Lung (tissue), 12 donors: ENCODE measurements around the gene THRSP. TPM values are rescaled to one million over a fixed set of nuclear protein-coding genes. Genes with fewer than 3 reads are reported as not detected.
A peak's percentile ranks its signal among the peaks of the same experiment; 100 is the strongest.
"Not testable (repeated sequence)": the region's sequence is repeated elsewhere in the genome, so short reads cannot be mapped to it uniquely, and the experiment has no call there.

Source experiments
- ATAC-seq: fragments of 200-7000 bp; cut with Tn5 transposase; one replicate; pipeline ENCODE4 v1.9.1; 2020; ENCODE audit warnings: moderate number of reproducible peaks; ENCODE audit not compliant: insufficient read depth, low FRiP score
- DNase-seq, 3 donors: peaks; one replicate each; pipeline ENCODE4 v3.0.0-alpha.2; 2013 to 2017
- H3K27ac ChIP-seq, 2 donors: one replicate each; pipeline ENCODE4 v1.5.1; 2013; ENCODE audit warnings: mild to moderate bottlenecking in 2 of 2, moderate library complexity in 2 of 2, control low read depth in 1 of 2, inconsistent platforms in 1 of 2, low read depth in 1 of 2, low read length in 1 of 2
- H3K27me3 ChIP-seq, 3 donors: one replicate each; pipeline ENCODE4 v1.5.1; 2013; ENCODE audit warnings: low read length in 2 of 3; ENCODE audit not compliant: control insufficient read depth in 3 of 3, insufficient read depth in 3 of 3
- H3K36me3 ChIP-seq, 4 donors: one replicate each; pipeline ENCODE4 v1.5.1; 2013; ENCODE audit warnings: low read length in 4 of 4, mild to moderate bottlenecking in 1 of 4, moderate library complexity in 1 of 4; ENCODE audit not compliant: control insufficient read depth in 4 of 4, insufficient read depth in 4 of 4
- H3K4me1 ChIP-seq, 5 donors: one replicate each; pipeline ENCODE4 v1.5.1; 2013; ENCODE audit warnings: low read length in 5 of 5, mild to moderate bottlenecking in 2 of 5, moderate library complexity in 1 of 5; ENCODE audit not compliant: control insufficient read depth in 5 of 5, insufficient read depth in 5 of 5
- H3K4me3 ChIP-seq: one replicate; pipeline ENCODE4 v1.5.1; 2013; ENCODE audit warnings: mild to moderate bottlenecking, control low read depth, moderate library complexity
- H3K9ac ChIP-seq, 2 donors: one replicate each; pipeline ENCODE4 v1.5.1; 2013; ENCODE audit warnings: low read length in 2 of 2, control low read depth in 1 of 2; ENCODE audit not compliant: insufficient read depth in 1 of 2
- H3K9me3 ChIP-seq, 4 donors: one replicate each; pipeline ENCODE4 v1.5.1; 2013; ENCODE audit warnings: low read length in 3 of 4, mild to moderate bottlenecking in 1 of 4, moderate library complexity in 1 of 4; ENCODE audit not compliant: control insufficient read depth in 4 of 4, insufficient read depth in 3 of 4
- WGBS, 2 donors: extraction: QIAGEN DNeasy Blood & Tissue Kit; methylation state at CpG; one replicate each; pipeline ENCODE4 v1.1.7; 2013; 5-methylcytosine and 5-hydroxymethylcytosine counted together
- polyA plus RNA-seq, 2 donors: library from polyadenylated mRNA; stranded (reverse); fragments of 200-250 nt; gene quantifications; one replicate each; pipeline ENCODE4 v1.2.1, GENCODE V29; 2013
- total RNA-seq, 2 donors: library from RNA; depleted of rRNA in 1 of 2; stranded (reverse); fragments of >200 nt in 1 of 2; gene quantifications; one replicate each; pipeline ENCODE4 v1.2.1, GENCODE V29; 2014 to 2021
- TF ChIP-seq, protein P1 (sequence below): IDR thresholded peaks from 2 replicates; pipeline ENCODE4 v1.5.1; 2012; ENCODE audit warnings: mild to moderate bottlenecking; ENCODE audit errors: control extremely low read depth, extremely low read depth
- donor health status: control.
- donor health status: control.
- donor health status: Bipolar disorder and iron deficiency.
- donor health status: healthy.
- donor health status: DM: yes; HTN: yes; CAD: no.

THRSP gene
- total and polyA plus RNA-seq, 4 donors = 0.03 to 0.12 TPM; not detected in 2

DNA sequence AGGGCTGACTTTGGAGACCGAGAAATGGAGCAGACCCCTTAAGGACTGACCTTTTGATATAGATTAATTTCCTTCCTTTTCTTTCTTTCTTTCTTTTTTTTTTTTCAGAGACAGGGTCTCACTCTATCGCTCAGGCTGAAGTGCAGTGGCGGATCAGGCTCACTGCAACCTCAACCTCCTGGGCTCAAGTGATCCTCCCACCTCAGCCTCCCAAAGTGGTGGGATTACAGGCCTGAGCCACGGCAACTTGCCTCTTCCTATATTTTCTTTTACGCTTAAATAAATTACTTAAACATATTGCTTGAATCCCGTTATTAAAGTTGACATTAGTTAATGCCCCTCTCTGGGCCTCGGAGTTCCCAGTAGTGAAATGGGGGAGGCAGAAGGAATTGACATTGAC is 40.2 kb upstream of the THRSP start:
- H3K9ac ChIP-seq = peak overlapping the region in 1 of 2 donors; percentile 45
- no peak for ATAC-seq
- no peaks in the 10 kb centered on the region for H3K27me3 ChIP-seq
- peak overlapping the region in 1 of 2 donors; percentile 81 for H3K27ac ChIP-seq
- TF ChIP-seq, protein P1, sequence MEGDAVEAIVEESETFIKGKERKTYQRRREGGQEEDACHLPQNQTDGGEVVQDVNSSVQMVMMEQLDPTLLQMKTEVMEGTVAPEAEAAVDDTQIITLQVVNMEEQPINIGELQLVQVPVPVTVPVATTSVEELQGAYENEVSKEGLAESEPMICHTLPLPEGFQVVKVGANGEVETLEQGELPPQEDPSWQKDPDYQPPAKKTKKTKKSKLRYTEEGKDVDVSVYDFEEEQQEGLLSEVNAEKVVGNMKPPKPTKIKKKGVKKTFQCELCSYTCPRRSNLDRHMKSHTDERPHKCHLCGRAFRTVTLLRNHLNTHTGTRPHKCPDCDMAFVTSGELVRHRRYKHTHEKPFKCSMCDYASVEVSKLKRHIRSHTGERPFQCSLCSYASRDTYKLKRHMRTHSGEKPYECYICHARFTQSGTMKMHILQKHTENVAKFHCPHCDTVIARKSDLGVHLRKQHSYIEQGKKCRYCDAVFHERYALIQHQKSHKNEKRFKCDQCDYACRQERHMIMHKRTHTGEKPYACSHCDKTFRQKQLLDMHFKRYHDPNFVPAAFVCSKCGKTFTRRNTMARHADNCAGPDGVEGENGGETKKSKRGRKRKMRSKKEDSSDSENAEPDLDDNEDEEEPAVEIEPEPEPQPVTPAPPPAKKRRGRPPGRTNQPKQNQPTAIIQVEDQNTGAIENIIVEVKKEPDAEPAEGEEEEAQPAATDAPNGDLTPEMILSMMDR = no peak
- no peaks in the 10 kb centered on the region for H3K36me3 ChIP-seq
- no peaks in the 10 kb centered on the region for H3K9me3 ChIP-seq
- H3K4me1 ChIP-seq = peaks cover 0 to 28% (median 5%) of the 10 kb centered on the region in 5 donors
- 74 to 85% methylated on average over 7 of the region's 7 CpGs for WGBS, 2 donors
- H3K4me3 ChIP-seq = no peak overlapping the region
- no peak for DNase-seq

DNA sequence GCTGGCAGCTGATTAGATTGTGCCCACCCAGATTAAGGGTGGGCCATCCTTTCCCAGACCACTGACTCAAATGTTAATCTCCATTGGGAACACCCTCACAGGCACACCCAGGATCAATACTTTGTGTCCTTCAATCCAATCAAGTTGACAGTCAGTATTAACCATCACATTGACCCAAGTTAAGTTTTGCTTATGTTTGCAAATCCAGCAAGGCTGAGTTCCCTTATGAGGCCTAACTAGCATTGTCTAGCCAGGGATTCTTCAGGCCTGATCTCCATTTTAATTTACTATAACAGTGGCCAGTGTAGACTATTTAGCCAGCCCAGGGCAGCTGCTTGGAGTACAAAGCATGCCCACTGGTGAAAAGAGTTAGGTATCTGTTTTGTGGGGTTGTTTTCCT is 38.3 kb upstream of the THRSP start:
- Histone ChIP-seq H3K27me3 (no peaks in the 10 kb centered on the region), H3K9me3 (no peaks in the 10 kb centered on the region), H3K4me3 (no peak overlapping the region), H3K36me3 (no peaks in the 10 kb centered on the region), H3K9ac (no peak overlapping the region), H3K27ac (no peak overlapping the region), H3K4me1 (peaks cover 0 to 33% (median 5%) of the 10 kb centered on the region in 5 donors)
- TF ChIP-seq, protein P1 = no peak
- DNase-seq (no peak), ATAC-seq (no peak)

DNA sequence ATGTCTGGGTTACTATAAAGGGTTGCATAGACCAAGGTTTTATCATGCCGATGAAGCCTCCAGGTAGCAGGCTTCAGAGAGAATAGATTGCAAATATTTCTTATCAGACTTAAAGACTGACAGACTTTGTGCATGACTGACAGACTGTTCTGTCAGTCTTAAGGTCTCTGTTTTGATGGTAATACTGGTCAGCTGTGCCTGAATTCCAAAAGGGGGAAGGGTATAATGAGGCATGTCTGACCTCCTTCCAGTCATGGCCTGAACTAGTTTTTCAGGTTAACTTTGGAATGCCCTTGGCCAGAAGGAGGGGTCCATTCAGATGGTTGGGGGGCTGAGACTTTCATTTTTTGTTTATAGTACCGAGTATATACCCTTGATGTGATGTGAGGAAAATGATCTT is 35.9 kb upstream of the THRSP start:
- TF ChIP-seq, protein P1 = no peak
- 85 to 95% methylated on average over 2 of the region's 2 CpGs for WGBS, 2 donors
- ATAC-seq (no peak), DNase-seq (no peak)
- Histone ChIP-seq H3K4me3 (no peak overlapping the region), H3K9ac (no peak overlapping the region), H3K27ac (no peak overlapping the region), H3K9me3 (no peaks in the 10 kb centered on the region), H3K4me1 (peaks cover 5 to 30% (median 10%) of the 10 kb centered on the region in 5 donors), H3K36me3 (no peaks in the 10 kb centered on the region), H3K27me3 (no peaks in the 10 kb centered on the region)

DNA sequence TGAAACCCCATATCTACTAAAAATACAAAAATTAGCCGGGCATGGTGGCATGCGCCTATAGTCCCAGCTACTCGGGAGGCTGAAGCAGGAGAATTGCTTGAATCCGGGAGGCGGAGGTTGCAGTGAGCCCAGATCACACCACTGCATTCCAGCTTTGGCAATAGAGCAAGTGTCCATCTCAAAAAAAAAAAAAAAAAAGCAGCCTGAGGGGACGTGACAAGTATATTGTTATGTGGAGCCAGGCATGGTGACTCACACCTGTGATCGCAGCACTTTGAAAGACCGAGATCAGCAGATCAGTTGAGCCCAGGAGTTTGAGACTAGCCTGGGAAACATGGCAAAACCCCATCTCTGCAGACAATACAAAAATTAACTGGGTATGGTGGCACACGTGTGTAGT is 35.2 kb upstream of the THRSP start:
- H3K36me3 ChIP-seq, H3K9ac ChIP-seq, H3K9me3 ChIP-seq, H3K4me3 ChIP-seq, DNase-seq, H3K27me3 ChIP-seq, H3K27ac ChIP-seq, ATAC-seq: not testable (repeated sequence)
- 87 to 94% methylated on average over 9 of the region's 9 CpGs for WGBS, 2 donors
- peaks cover 5 to 24% (median 10%) of the 10 kb centered on the region in 5 donors for H3K4me1 ChIP-seq
